K562 (cell line): ENCODE measurements around the gene CLP1. TPM values are rescaled to one million over a fixed set of nuclear protein-coding genes. Genes with fewer than 3 reads are reported as not detected.

Experiments used
- ATAC-seq: fragments of 200-7000 bp; cut with Tn5 transposase; 3 replicates; pipeline ENCODE4 v1.9.1; 2020; ENCODE audit warnings: moderate library complexity
- BruUV-seq: library from RNA; stranded (reverse); fragments of 400-500 nt; replicated peaks from 2 replicates; lab custom pipeline; 2021; lab: Mats Ljungman, UMichigan
- CTCF ChIA-PET: fragments of 300-600 bp; formaldehyde crosslinking; extraction: SDS; loops from one replicate; lab custom pipeline; 2021; ENCODE audit warnings: low intra/inter-chr PET ratio; lab: Yijun Ruan, JAX
- POLR2A ChIA-PET: fragments of 300-600, 350-650 bp; sonication (Branson Sonifier 250); formaldehyde crosslinking; extraction: SDS; loops from one replicate; lab custom pipeline; 2021; ENCODE audit warnings: antibody characterized with exemption, inconsistent platforms; lab: Yijun Ruan, JAX
- DNase-seq, 4 experiments: peaks; one replicate each; pipeline versions ENCODE4 v3.0.0 to v3.0.0-alpha.2; 2011 to 2018; ENCODE audit warnings: low spot score in 3 of 4, mixed read lengths in 3 of 4; ENCODE audit errors: extremely low read depth in 1 of 4
- FAIRE-seq: peaks from 2 replicates; lab custom pipeline; 2011; peaks lifted over from hg19 to GRCh38; lab: Jason Lieb, UNC
- H2AFZ ChIP-seq: 2 replicates; pipeline ENCODE4 v1.6.0; 2011; ENCODE audit warnings: low read depth, low read length, control low read depth, inconsistent platforms
- H3K27ac ChIP-seq: fragments of 200-600 bp; 3 replicates; pipeline ENCODE4 v1.8.0; 2011; ENCODE audit warnings: low read depth, mild to moderate bottlenecking, control low read depth, inconsistent platforms, low read length, moderate library complexity, mixed read lengths; ENCODE audit errors: extremely low read depth
- H3K27me3 ChIP-seq, 2 experiments: fragments of 300-600 bp in 1 of 2; 2 replicates in 1 of 2; 3 replicates in 1 of 2; pipeline versions ENCODE4 v1.6.0 to v1.8.0; 2011; ENCODE audit warnings: inconsistent platforms in 2 of 2, low read length in 2 of 2, mild to moderate bottlenecking in 1 of 2, mixed read lengths in 1 of 2, moderate library complexity in 1 of 2; ENCODE audit not compliant: control insufficient read depth in 2 of 2, insufficient read depth in 2 of 2
- H3K36me3 ChIP-seq: fragments of 300-600 bp; 3 replicates; pipeline ENCODE4 v1.8.0; 2011; ENCODE audit warnings: mild to moderate bottlenecking, low read length, inconsistent platforms; ENCODE audit not compliant: control insufficient read depth, insufficient read depth
- H3K4me1 ChIP-seq, 2 experiments: fragments of 200-600 bp in 1 of 2; replicated peaks in 1 of 2; 2 replicates in 1 of 2; 3 replicates in 1 of 2; pipeline versions ENCODE4 v1.5.1 to v1.8.0; 2011; ENCODE audit warnings: inconsistent platforms in 2 of 2, low read length in 2 of 2, mild to moderate bottlenecking in 1 of 2, mixed read lengths in 1 of 2, moderate library complexity in 1 of 2; ENCODE audit not compliant: control insufficient read depth in 2 of 2, insufficient read depth in 2 of 2
- H3K4me2 ChIP-seq: 2 replicates; pipeline ENCODE4 v1.6.1; 2011; ENCODE audit warnings: low read length, control low read depth, inconsistent platforms, mixed read lengths; ENCODE audit not compliant: insufficient read depth
- H3K4me3 ChIP-seq: fragments of 200-600 bp; sonication (generic), shearing (Covaris generic); 2 replicates; pipeline ENCODE4 v1.5.1; 2016; ENCODE audit warnings: control low read depth, inconsistent platforms
- H3K79me2 ChIP-seq: fragments of 200-600 bp; 3 replicates; pipeline ENCODE4 v1.8.0; 2011; ENCODE audit warnings: low read length, inconsistent platforms; ENCODE audit not compliant: control insufficient read depth, insufficient read depth
- H3K9ac ChIP-seq, 2 experiments: 2 replicates each; pipeline versions ENCODE4 v1.6.0 to v1.6.1; 2011; ENCODE audit warnings: low read depth in 2 of 2, low read length in 2 of 2, control low read depth in 1 of 2, inconsistent platforms in 1 of 2, mild to moderate bottlenecking in 1 of 2, mixed read lengths in 1 of 2; ENCODE audit not compliant: insufficient read depth in 1 of 2
- H3K9me1 ChIP-seq: one replicate; pipeline ENCODE4 v1.6.0; 2011; ENCODE audit warnings: inconsistent platforms, mild to moderate bottlenecking, low read length, moderate library complexity; ENCODE audit not compliant: control insufficient read depth, insufficient read depth
- H3K9me3 ChIP-seq: replicated peaks from 2 replicates; pipeline ENCODE4 v1.5.1; 2011; ENCODE audit warnings: low read depth, low read length, inconsistent platforms; ENCODE audit not compliant: control insufficient read depth, insufficient read depth
- H4K20me1 ChIP-seq: replicated peaks from 2 replicates; pipeline ENCODE4 v1.6.1; 2011; ENCODE audit warnings: low read length, inconsistent platforms, mixed read lengths; ENCODE audit not compliant: control insufficient read depth, insufficient read depth
- ARNT ChIP-seq, 2 experiments: fragments of 450-650 bp; IDR thresholded peaks; 2 replicates each; pipeline ENCODE4 v1.6.1; 2016; ENCODE audit warnings: mild to moderate bottlenecking in 1 of 2
- ATF7 ChIP-seq: fragments of 450-650 bp; IDR thresholded peaks from 2 replicates; pipeline ENCODE4 v1.7.1; 2014; ENCODE audit warnings: mild to moderate bottlenecking, moderate library complexity
- GTF2E2 ChIP-seq: fragments of 200-800 bp; sonication (Bioruptor generic); IDR thresholded peaks from 2 replicates; pipeline ENCODE4 v1.6.1; 2016; ENCODE audit warnings: missing genetic modification characterization, missing compliant biosample characterization
- HDGF ChIP-seq: fragments of 450-650 bp; IDR thresholded peaks from 2 replicates; pipeline ENCODE4 v1.6.1; 2016
- IRF2 ChIP-seq: sonication (generic); formaldehyde crosslinking; IDR thresholded peaks from 2 replicates; pipeline ENCODE4 v1.8.1; 2022; ENCODE audit warnings: mild to moderate bottlenecking, missing genetic modification reagents
- KLF16 ChIP-seq: IDR thresholded peaks from 2 replicates; pipeline ENCODE4 v1.6.1; 2016; ENCODE audit warnings: antibody characterized with exemption
- NR2C2 ChIP-seq, 2 experiments: fragments of 200-800 bp in 1 of 2; sonication (Bioruptor generic) in 1 of 2; sonication (generic) in 1 of 2; formaldehyde crosslinking in 1 of 2; IDR thresholded peaks; 2 replicates each; pipeline versions ENCODE4 v1.6.1 to v1.8.0; 2016 to 2022; ENCODE audit warnings: mild to moderate bottlenecking in 1 of 2, missing compliant biosample characterization in 1 of 2, missing genetic modification characterization in 1 of 2, missing genetic modification reagents in 1 of 2
- NR3C1 ChIP-seq: sonication (generic); formaldehyde crosslinking; IDR thresholded peaks from 2 replicates; pipeline ENCODE4 v1.8.1; 2022; ENCODE audit warnings: missing genetic modification reagents
- PRPF4 ChIP-seq: fragments of 200-400 bp; formaldehyde crosslinking; IDR thresholded peaks from one replicate; pipeline ENCODE4 v1.6.1; 2017; ENCODE audit warnings: low read length, low read depth, mild to moderate bottlenecking; ENCODE audit not compliant: insufficient read depth, poor library complexity, severe bottlenecking
- YY1 ChIP-seq, 3 experiments: IDR thresholded peaks; 2 replicates each; pipeline ENCODE4 v1.6.1; 2011; ENCODE audit warnings: low read length in 2 of 3, mild to moderate bottlenecking in 2 of 3, moderate library complexity in 2 of 3, borderline replicate concordance in 1 of 3, control low read depth in 1 of 3, low read depth in 1 of 3; ENCODE audit not compliant: insufficient read depth in 3 of 3, insufficient replicate concordance in 2 of 3, control insufficient read depth in 1 of 3, insufficient read length in 1 of 3; ENCODE audit errors: extremely low read depth in 1 of 3
- ZBTB17 ChIP-seq: fragments of 450-650 bp; formaldehyde crosslinking; IDR thresholded peaks from 2 replicates; pipeline ENCODE4 v1.4.0; 2020; ENCODE audit warnings: mild to moderate bottlenecking
- ZBTB8A ChIP-seq: fragments of 450-650 bp; IDR thresholded peaks from 2 replicates; pipeline ENCODE4 v1.6.1; 2018; ENCODE audit warnings: mild to moderate bottlenecking, moderate library complexity; ENCODE audit not compliant: partially characterized antibody
- ZNF143 ChIP-seq: sonication (generic); formaldehyde crosslinking; IDR thresholded peaks from 2 replicates; pipeline ENCODE4 v1.9.0; 2022; ENCODE audit warnings: mild to moderate bottlenecking, missing genetic modification reagents
- WGBS: fragments of 100-300 bp; shearing (Covaris generic); methylation state at CpG from one replicate; pipeline ENCODE4 v1.1.6; 2016; ENCODE audit warnings: low coverage, mixed read lengths; ENCODE audit not compliant: insufficient coverage; ENCODE audit errors: missing lambda C conversion rate; 5-methylcytosine and 5-hydroxymethylcytosine counted together
- in situ Hi-C: fragments of 300-500 bp; cut with MboI; formaldehyde crosslinking; loops from 4 replicates; pipeline ENCODE4 v1.15.0; 2018; ENCODE audit warnings: inconsistent platforms, mixed read lengths
- intact Hi-C: fragments of 100-400 bp; cut with micrococcal nuclease; formaldehyde crosslinking; loops from 2 replicates; pipeline ENCODE4 v1.14.2; 2022
- polyA plus RNA-seq, 8 experiments: library from polyadenylated mRNA; depleted of rRNA in 4 of 8; stranded (reverse) in 5 of 8; unstranded in 3 of 8; fragments of >200 nt; fragmentation: Nextera tagmentation in 2 of 8; fragmentation: Illumina TruSeq in 1 of 8; extraction: Ambion mirVana in 2 of 8; extraction: Trizol in 1 of 8; gene quantifications; 2 replicates each; pipeline versions ENCODE4 v1.2.1 to v1.2.3, GENCODE V29; 2011 to 2014; ENCODE audit warnings: inconsistent platforms in 1 of 8, missing spikeins in 1 of 8
- total RNA-seq, 7 experiments: library from RNA; depleted of rRNA in 6 of 7; stranded (reverse); fragments of >200 nt in 6 of 7; fragmentation: Illumina TruSeq in 2 of 7; extraction: Trizol in 2 of 7; gene quantifications; 2 replicates each; pipeline versions ENCODE4 v1.2.1 to v1.2.3, GENCODE V29; 2011 to 2021; ENCODE audit warnings: low replicate concordance in 1 of 7
- TF ChIP-seq, protein P1 (sequence below): fragments of 250-450 bp; sonication (Bioruptor Pico); IDR thresholded peaks from 2 replicates; pipeline ENCODE4 v1.5.0; 2020; ENCODE audit warnings: mild to moderate bottlenecking
- TF ChIP-seq, protein P2 (sequence below): fragments of 450-650 bp; IDR thresholded peaks from 2 replicates; pipeline ENCODE4 v1.6.1; 2018; ENCODE audit warnings: mild to moderate bottlenecking, low read depth; ENCODE audit not compliant: partially characterized antibody

Gene CLP1
- total and polyA plus RNA-seq, 9 of the 15 experiments (the other 6 are each of a cell fraction or from before 2014, with no cell fraction given): 19.1 to 46.2 (median 27.8) TPM

DNA sequence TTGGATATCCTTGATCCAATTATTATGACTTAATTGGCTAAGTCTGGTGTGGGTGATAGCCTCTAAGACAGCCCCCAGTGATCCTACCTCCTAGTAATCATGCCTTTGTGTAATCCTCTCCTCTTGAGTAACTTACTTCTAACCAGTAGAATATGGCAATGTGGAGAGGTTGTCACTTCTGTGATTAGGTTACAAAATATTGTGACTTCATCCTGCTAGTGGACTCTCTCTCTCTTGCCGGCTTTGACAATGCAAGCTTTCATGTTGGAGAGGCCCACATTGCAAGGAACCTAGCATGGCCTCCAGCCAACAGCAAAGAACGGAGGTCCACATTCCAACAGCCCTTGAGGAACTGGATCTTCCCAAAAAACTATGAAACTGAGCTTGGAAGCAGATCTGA is 27.4 kb upstream of the CLP1 start (continued):
- TF ChIP-seq PRPF4 (no peak), ZNF143 (CRISPR knock-in tag) (no peak), NR2C2 (CRISPR knock-in tag; IDR thresholded peaks at IDR 0.05) (no peak), NR2C2 (tag; IDR thresholded peaks at IDR 0.05) (no peak), NR3C1 (CRISPR knock-in tag) (no peak)
- TF ChIP-seq, protein P1, sequence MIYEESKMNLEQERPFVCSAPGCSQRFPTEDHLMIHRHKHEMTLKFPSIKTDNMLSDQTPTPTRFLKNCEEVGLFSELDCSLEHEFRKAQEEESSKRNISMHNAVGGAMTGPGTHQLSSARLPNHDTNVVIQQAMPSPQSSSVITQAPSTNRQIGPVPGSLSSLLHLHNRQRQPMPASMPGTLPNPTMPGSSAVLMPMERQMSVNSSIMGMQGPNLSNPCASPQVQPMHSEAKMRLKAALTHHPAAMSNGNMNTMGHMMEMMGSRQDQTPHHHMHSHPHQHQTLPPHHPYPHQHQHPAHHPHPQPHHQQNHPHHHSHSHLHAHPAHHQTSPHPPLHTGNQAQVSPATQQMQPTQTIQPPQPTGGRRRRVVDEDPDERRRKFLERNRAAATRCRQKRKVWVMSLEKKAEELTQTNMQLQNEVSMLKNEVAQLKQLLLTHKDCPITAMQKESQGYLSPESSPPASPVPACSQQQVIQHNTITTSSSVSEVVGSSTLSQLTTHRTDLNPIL (CRISPR knock-in tag): no peak
- TF ChIP-seq, protein P2, sequence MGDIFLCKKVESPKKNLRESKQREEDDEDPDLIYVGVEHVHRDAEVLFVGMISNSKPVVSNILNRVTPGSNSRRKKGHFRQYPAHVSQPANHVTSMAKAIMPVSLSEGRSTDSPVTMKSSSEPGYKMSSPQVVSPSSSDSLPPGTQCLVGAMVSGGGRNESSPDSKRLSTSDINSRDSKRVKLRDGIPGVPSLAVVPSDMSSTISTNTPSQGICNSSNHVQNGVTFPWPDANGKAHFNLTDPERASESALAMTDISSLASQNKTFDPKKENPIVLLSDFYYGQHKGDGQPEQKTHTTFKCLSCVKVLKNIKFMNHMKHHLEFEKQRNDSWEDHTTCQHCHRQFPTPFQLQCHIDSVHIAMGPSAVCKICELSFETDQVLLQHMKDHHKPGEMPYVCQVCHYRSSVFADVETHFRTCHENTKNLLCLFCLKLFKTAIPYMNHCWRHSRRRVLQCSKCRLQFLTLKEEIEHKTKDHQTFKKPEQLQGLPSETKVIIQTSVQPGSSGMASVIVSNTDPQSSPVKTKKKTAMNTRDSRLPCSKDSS: no peak

DNA sequence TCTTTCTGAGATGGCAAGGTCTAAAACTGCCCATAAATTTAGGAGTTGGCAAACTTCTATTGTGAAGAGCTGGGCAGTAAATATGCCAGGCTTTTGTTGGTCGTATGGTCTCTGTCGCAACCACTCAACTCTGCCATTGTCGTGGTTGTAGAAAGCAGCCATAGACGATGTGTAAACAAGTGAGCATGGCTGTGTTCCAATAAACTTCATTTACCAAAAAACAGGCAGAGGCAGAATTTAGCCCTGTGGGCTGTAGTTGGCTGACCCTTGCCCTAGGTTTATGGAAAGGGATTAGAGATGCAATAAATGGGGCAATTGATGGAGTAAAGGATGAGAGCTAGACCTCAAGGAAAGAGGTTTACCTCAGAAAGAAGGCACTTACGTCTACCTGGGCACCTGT is 25.4 kb upstream of the CLP1 start:
- ATAC-seq (no peak), FAIRE-seq (no peak), DNase-seq (no peak)
- Histone ChIP-seq H3K4me3 (no peak overlapping the region), H3K9me3 (no peaks in the 10 kb centered on the region), H3K4me2 (no peak overlapping the region), H3K27ac (no peak overlapping the region), H3K9ac (no peak overlapping the region), H3K4me1 (no peaks in the 10 kb centered on the region; a peak in 1 of 5 replicates), H3K79me2 (no peaks in the 10 kb centered on the region), H3K27me3 (peaks cover 23 to 33% of the 10 kb centered on the region in 2 experiments), H3K36me3 (no peaks in the 10 kb centered on the region), H3K9me1 (no peaks in the 10 kb centered on the region), H2AFZ (no peak overlapping the region), H4K20me1 (no peaks in the 10 kb centered on the region)
- intact Hi-C loops (no loop called here), in situ Hi-C loops (no loop called here)
- no TSS peak for BruUV-seq
- CTCF ChIA-PET: no interaction called here
- POLR2A ChIA-PET: interaction anchor here (0.7 to 2.1 kb wide), 2 partner anchors 9 to 57 kb away, joined by 4 to 9 read pairs; no protein-coding TSS in a partner anchor
- WGBS: 16% methylated on average over 5 of the region's 5 CpGs
- TF ChIP-seq ZBTB17 (CRISPR knock-in tag) (no peak), ARNT (IDR thresholded peaks at IDR 0.05) (no peak), YY1 (IDR thresholded peaks at IDR 0.05; ENCODE audit: borderline replicate concordance in 1 of 3, control insufficient read depth in 1 of 3, extremely low read depth in 1 of 3, insufficient read depth in 3 of 3, insufficient read length in 1 of 3, insufficient replicate concordance in 2 of 3, low read depth in 1 of 3, low read length in 2 of 3) (no peak), ATF7 (no peak), IRF2 (CRISPR knock-in tag) (no peak), GTF2E2 (tag) (no peak), HDGF (no peak), ZBTB8A (no peak), KLF16 (no peak)
